Activated B cell treated with CpG ODN at 0.5 μM for 24 hours (primary cell): ENCODE measurements around the gene ANKRD22. TPM values are rescaled to one million over a fixed set of nuclear protein-coding genes. Genes with fewer than 3 reads are reported as not detected.

Experiments used
- ATAC-seq: fragments of 200-7000 bp; cut with Tn5 transposase; one replicate; pipeline ENCODE4 v1.10.0; 2021; ENCODE audit warnings: low read depth, mild to moderate bottlenecking, moderate library complexity
- CTCF ChIA-PET: fragments of 350-600 bp; sonication (Branson Sonifier 250); formaldehyde crosslinking; loops from one replicate; lab custom pipeline; 2021; ENCODE audit warnings: antibody characterized with exemption; lab: Charles Lee
- POLR2A ChIA-PET: fragments of 350-600 bp; sonication (Branson Sonifier 250); formaldehyde crosslinking; loops from one replicate; lab custom pipeline; 2021; ENCODE audit warnings: antibody characterized with exemption; lab: Charles Lee
- DNase-seq: peaks from one replicate; pipeline ENCODE4 v3.0.0; 2022
- H3K27ac Mint-ChIP-seq: one replicate; pipeline ENCODE4 v1.8.0; 2020; ENCODE audit warnings: mixed read lengths
- H3K27me3 Mint-ChIP-seq: one replicate; pipeline ENCODE4 v1.8.0; 2021; ENCODE audit warnings: mixed read lengths
- H3K36me3 Mint-ChIP-seq: one replicate; pipeline ENCODE4 v1.8.0; 2021; ENCODE audit warnings: low read depth, mixed read lengths
- H3K4me1 Mint-ChIP-seq: one replicate; pipeline ENCODE4 v1.8.0; 2021; ENCODE audit warnings: mixed read lengths
- H3K4me3 Mint-ChIP-seq: one replicate; pipeline ENCODE4 v1.8.0; 2020; ENCODE audit warnings: mild to moderate bottlenecking, mixed read lengths
- H3K9me3 Mint-ChIP-seq: one replicate; pipeline ENCODE4 v1.8.0; 2020; ENCODE audit warnings: mixed read lengths
- intact Hi-C: fragments of 100-400 bp; cut with micrococcal nuclease; formaldehyde crosslinking; loops from one replicate; pipeline ENCODE4 v1.15.1; 2024
- total RNA-seq: library from RNA; stranded (reverse); gene quantifications from 2 replicates; pipeline ENCODE4 v1.2.3, GENCODE V29; 2022
- TF ChIP-seq, protein P1 (sequence below): fragments of 200-600 bp; IDR thresholded peaks from one replicate; pipeline ENCODE4 v1.8.0; 2022; ENCODE audit warnings: antibody characterized with exemption, mild to moderate bottlenecking

ANKRD22 gene
- total RNA-seq, 1 donor from 2014 or later: not detected

DNA sequence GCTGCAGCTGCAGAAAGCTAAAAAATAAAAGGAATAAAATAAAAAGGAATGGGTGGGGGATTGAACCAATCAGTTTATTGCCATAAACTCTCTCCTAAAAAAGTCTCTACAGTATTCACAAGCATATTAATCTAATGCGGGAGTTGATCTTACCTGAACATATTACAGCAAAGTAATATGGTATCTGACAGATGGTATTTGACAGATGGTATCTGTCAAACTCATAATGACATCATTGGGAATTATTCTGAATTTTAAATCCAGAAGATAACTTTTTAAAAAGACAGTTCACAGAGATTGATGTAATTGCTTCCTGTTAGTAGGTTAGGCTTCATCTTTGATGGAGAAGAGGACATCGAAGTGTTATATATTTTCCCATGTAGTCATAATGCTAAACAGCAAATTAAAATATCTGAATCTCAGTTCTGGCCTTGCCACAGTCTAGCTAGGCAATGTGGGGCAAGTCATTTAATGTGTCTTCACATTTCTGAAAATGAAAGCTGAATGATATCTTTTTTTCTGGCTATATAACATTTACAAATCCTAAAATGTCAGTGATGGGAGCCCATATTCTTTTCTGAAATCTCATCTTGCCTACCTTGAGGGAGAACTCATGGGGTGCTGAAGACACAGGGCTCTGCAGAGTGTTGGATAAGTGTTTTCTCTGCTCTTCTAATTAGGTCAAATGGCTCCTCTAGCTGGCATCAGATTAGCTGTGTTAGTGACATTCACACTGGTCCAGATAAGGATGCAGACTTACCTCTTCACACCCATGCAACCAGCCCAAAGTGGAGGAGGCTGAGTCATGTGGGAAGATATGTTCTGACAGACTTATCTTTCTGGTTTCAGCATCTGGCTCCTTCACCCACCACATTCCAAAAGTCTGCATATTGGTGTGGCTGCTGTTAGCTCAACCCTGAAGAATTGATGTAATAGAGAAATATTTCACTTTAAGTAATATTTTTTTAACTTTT, 51.2 kb downstream of the ANKRD22 start:
- Mint-ChIP-seq H3K27ac (no peak overlapping the region), H3K4me3 (no peak overlapping the region), H3K36me3 (no peaks in the 10 kb centered on the region), H3K4me1 (no peaks in the 10 kb centered on the region), H3K27me3 (no peaks in the 10 kb centered on the region), H3K9me3 (no peaks in the 10 kb centered on the region)
- TF ChIP-seq, protein P1, sequence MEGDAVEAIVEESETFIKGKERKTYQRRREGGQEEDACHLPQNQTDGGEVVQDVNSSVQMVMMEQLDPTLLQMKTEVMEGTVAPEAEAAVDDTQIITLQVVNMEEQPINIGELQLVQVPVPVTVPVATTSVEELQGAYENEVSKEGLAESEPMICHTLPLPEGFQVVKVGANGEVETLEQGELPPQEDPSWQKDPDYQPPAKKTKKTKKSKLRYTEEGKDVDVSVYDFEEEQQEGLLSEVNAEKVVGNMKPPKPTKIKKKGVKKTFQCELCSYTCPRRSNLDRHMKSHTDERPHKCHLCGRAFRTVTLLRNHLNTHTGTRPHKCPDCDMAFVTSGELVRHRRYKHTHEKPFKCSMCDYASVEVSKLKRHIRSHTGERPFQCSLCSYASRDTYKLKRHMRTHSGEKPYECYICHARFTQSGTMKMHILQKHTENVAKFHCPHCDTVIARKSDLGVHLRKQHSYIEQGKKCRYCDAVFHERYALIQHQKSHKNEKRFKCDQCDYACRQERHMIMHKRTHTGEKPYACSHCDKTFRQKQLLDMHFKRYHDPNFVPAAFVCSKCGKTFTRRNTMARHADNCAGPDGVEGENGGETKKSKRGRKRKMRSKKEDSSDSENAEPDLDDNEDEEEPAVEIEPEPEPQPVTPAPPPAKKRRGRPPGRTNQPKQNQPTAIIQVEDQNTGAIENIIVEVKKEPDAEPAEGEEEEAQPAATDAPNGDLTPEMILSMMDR: no peak
- POLR2A ChIA-PET: no interaction called here
- intact Hi-C loops: no loop called here
- ATAC-seq (no peak), DNase-seq (no peak)
- CTCF ChIA-PET: no interaction called here

DNA sequence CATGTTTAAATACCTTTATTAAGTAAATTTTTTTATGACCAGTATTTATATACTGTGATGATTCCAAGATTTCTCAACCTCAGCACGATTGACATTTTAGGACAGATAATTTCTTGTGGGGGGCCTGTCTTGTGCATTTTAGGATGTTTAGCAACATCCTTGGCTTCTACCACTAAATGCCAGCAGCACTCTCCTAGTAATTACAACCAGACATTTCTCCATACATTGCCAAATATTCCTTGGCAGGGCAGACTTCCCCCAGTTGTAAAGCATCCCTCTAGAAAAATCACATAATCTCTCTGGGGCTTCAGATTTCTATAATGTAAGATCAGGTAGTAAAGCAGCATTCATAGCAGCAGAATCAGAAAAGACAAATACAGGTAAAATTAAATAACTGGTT, 56.9 kb downstream of the ANKRD22 start:
- Mint-ChIP-seq H3K27me3 (no peaks in the 10 kb centered on the region), H3K36me3 (no peaks in the 10 kb centered on the region), H3K27ac (no peak overlapping the region), H3K4me1 (no peaks in the 10 kb centered on the region), H3K4me3 (no peak overlapping the region), H3K9me3 (no peaks in the 10 kb centered on the region)
- no peak for DNase-seq
- CTCF ChIA-PET: no interaction called here
- TF ChIP-seq, protein P1: no peak
- ATAC-seq: no peak
- POLR2A ChIA-PET: no interaction called here
- intact Hi-C loops: loop anchor here (5.0 kb wide), 1 partner anchor 107 kb away; no protein-coding TSS in a partner anchor

- H3K36me3 Mint-ChIP-seq: no peaks in the 10 kb centered on the region
- H3K4me3 Mint-ChIP-seq: no peak overlapping the region
- no peaks in the 10 kb centered on the region for H3K9me3 Mint-ChIP-seq
- CTCF ChIA-PET: no interaction called here
- TF ChIP-seq, protein P1: no peak
- no peak overlapping the region for H3K27ac Mint-ChIP-seq
- DNase-seq (no peak), ATAC-seq (no peak)
- no peaks in the 10 kb centered on the region for H3K27me3 Mint-ChIP-seq
- no peaks in the 10 kb centered on the region for H3K4me1 Mint-ChIP-seq
- POLR2A ChIA-PET: no interaction called here
- intact Hi-C loops: loop anchor here (5.0 kb wide), 1 partner anchor 107 kb away; no protein-coding TSS in a partner anchor
Observed at GRCh38 chr10:88793712-88794299, 57.8 kb downstream of the ANKRD22 start.

- Mint-ChIP-seq H3K36me3 (no peaks in the 10 kb centered on the region), H3K27ac (no peak overlapping the region), H3K4me1 (no peaks in the 10 kb centered on the region), H3K4me3 (no peak overlapping the region), H3K27me3 (no peaks in the 10 kb centered on the region), H3K9me3 (no peaks in the 10 kb centered on the region)
- intact Hi-C loops: loop anchor here (5.0 kb wide), 1 partner anchor 105 kb away; no protein-coding TSS in a partner anchor
- DNase-seq (no peak), ATAC-seq (no peak)
- TF ChIP-seq, protein P1: no peak
- CTCF ChIA-PET: no interaction called here
- POLR2A ChIA-PET: no interaction called here
Observed at GRCh38 chr10:88792661-88793060, 59.0 kb downstream of the ANKRD22 start.

GRCh38 chr10:88791924-88792323, 59.7 kb downstream of the ANKRD22 start:
- ChIA-PET POLR2A (no interaction called here), CTCF (no interaction called here)

More at GRCh38 chr10:88791924-88792323, 59.7 kb downstream of the ANKRD22 start:
- intact Hi-C loops: loop anchor here (5.0 kb wide), 1 partner anchor 105 kb away; no protein-coding TSS in a partner anchor
- no peak for DNase-seq
- Mint-ChIP-seq H3K4me1 (no peaks in the 10 kb centered on the region), H3K4me3 (no peak overlapping the region), H3K9me3 (no peaks in the 10 kb centered on the region), H3K27ac (no peak overlapping the region), H3K27me3 (no peaks in the 10 kb centered on the region), H3K36me3 (no peaks in the 10 kb centered on the region)
- ATAC-seq: no peak
- TF ChIP-seq, protein P1: no peak
